Measurements from ENCODE around the gene NPEPL1.

Gene NPEPL1

DNA sequence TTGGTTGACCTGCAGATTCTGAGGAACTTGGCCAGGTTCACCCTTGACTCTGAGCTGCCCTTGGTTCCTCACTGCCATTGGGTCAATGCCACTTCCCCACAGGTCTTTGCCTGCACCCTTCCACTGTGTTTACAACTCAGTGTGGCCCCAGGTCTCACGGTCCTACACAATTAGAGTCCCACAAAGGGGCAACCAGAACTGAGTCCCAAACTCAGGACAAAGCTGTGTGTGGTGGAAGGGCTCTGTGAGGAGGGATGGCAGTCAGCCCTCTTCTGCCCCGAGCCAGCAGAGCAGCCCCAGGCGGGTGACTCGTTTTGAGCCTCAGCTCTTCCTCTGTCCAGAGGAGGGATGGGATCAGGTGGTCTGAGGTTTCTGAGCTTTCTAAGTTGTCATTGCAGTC is 69.5 kb downstream of the NPEPL1 start:
- DNase-seq (ENCODE audit: low spot score), result no peak

DNA sequence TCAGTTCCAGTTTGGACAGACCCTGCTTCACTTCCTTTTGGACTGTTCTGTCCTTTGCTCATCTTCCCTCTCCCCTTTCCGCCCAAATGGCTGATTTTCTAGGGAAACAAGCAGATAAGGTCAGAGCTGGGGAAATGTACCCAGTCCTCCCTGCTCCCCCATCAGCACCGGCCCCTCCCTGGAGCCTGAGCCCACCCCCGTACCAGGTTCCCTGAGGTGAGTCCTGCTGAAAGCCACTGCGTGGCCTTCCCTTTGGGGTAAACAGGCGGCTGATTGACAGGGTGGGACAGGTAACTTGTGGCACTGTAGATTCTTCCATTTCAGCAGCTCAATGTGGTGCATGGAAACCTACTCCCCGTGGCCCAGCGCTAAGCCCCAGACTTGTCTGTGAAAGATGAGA is 70.5 kb downstream of the NPEPL1 start:
- no peak for DNase-seq (ENCODE audit: low spot score)
